HUES48 (cell line): ENCODE measurements around the gene PHLPP2.

ENCODE experiments used
- H3K27ac ChIP-seq: one replicate; pipeline ENCODE4 v1.7.0; 2013; ENCODE audit warnings: low read depth, low read length, inconsistent platforms
- H3K27me3 ChIP-seq: 2 replicates; pipeline ENCODE4 v1.6.1; 2013; ENCODE audit warnings: mild to moderate bottlenecking, low read length; ENCODE audit not compliant: control insufficient read depth, insufficient read depth
- H3K36me3 ChIP-seq: 2 replicates; pipeline ENCODE4 v1.6.1; 2013; ENCODE audit warnings: low read length; ENCODE audit not compliant: control insufficient read depth, insufficient read depth
- H3K4me1 ChIP-seq: 2 replicates; pipeline ENCODE4 v1.6.1; 2013; ENCODE audit warnings: mild to moderate bottlenecking, low read length; ENCODE audit not compliant: control insufficient read depth, insufficient read depth
- H3K4me3 ChIP-seq: 2 replicates; pipeline ENCODE4 v1.5.1; 2013; ENCODE audit warnings: mild to moderate bottlenecking, low read depth, low read length
- H3K9ac ChIP-seq: 2 replicates; pipeline ENCODE4 v1.6.1; 2013; ENCODE audit warnings: mild to moderate bottlenecking, low read depth, low read length, moderate library complexity
- H3K9me3 ChIP-seq: 2 replicates; pipeline ENCODE4 v1.6.1; 2013; ENCODE audit warnings: low read length; ENCODE audit not compliant: control insufficient read depth, insufficient read depth

Gene PHLPP2, protein sequence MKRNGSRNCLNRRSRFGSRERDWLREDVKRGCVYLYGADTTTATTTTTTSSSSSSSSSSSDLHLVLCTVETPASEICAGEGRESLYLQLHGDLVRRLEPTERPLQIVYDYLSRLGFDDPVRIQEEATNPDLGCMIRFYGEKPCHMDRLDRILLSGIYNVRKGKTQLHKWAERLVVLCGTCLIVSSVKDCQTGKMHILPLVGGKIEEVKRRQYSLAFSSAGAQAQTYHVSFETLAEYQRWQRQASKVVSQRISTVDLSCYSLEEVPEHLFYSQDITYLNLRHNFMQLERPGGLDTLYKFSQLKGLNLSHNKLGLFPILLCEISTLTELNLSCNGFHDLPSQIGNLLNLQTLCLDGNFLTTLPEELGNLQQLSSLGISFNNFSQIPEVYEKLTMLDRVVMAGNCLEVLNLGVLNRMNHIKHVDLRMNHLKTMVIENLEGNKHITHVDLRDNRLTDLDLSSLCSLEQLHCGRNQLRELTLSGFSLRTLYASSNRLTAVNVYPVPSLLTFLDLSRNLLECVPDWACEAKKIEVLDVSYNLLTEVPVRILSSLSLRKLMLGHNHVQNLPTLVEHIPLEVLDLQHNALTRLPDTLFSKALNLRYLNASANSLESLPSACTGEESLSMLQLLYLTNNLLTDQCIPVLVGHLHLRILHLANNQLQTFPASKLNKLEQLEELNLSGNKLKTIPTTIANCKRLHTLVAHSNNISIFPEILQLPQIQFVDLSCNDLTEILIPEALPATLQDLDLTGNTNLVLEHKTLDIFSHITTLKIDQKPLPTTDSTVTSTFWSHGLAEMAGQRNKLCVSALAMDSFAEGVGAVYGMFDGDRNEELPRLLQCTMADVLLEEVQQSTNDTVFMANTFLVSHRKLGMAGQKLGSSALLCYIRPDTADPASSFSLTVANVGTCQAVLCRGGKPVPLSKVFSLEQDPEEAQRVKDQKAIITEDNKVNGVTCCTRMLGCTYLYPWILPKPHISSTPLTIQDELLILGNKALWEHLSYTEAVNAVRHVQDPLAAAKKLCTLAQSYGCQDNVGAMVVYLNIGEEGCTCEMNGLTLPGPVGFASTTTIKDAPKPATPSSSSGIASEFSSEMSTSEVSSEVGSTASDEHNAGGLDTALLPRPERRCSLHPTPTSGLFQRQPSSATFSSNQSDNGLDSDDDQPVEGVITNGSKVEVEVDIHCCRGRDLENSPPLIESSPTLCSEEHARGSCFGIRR (N-terminal part only)

DNA sequence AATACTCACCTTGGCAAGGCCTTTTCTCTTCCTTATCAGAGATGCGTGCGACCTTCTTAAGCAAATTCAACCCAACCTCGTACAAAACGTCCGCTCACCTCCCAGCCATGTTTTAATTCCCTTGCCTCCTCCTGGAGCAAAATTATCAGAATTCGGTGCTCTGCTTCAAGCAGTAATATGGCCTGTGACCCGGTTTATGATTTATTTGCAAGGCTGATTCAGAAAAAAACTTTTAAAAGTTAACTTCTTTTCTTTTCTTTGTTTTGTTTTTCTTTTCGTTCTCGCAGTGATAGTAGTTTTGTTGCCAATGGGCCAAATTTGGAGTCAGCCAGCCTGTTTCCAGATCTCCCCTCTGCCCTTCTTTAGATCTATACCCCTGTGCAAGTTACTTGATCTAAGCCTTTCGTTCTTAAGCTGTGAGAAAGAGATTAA lies at the start of gene PHLPP2:
Gene PHLPP2, minus strand, starts transcription at position 382 of the 432 bp plus-strand sequence. CDS start 9,906 bp downstream, outside the sequence.
- peak within 1 kb of the TSS; percentile 91 for H3K4me3 ChIP-seq
- 0 out of 2 replicates have a peak, but pooled peaks cover 3% of the 10 kb centered on the region for H3K27me3 ChIP-seq
- H3K36me3 ChIP-seq: no peaks in the 10 kb centered on the region
- peak within 1 kb of the TSS; percentile 77 for H3K27ac ChIP-seq
- H3K9me3 ChIP-seq: no peaks in the 10 kb centered on the region
- H3K9ac ChIP-seq: peak within 1 kb of the TSS; percentile 81; the same call in 1 of the 2 replicates
- H3K4me1 ChIP-seq: peaks cover 9% of the 10 kb centered on the region

DNA sequence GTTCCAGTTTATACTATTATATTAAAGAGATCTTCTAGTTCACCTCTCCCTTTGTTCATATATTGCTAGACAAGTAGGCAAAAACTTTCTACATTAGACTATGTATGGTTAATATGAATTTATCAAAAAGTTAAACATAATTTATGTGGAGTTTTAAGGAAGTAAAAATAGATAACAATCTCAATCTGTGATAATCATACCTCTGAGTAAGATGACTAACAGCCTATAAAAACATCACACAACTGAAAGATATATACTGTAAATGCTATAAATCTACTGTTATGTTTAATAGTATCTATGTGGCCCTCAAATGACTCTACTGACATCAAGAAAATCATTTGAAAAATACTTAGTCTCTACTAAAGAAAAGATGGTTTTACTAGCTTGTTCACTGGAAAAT lies 47.1 kb upstream of the PHLPP2 start:
- no peaks in the 10 kb centered on the region for H3K4me1 ChIP-seq
- H3K27ac ChIP-seq: no peak overlapping the region
- no peak overlapping the region for H3K9ac ChIP-seq
- H3K9me3 ChIP-seq: no peaks in the 10 kb centered on the region
- no peaks in the 10 kb centered on the region for H3K27me3 ChIP-seq
- H3K4me3 ChIP-seq: no peak overlapping the region
- H3K36me3 ChIP-seq: peaks cover 66% of the 10 kb centered on the region

DNA sequence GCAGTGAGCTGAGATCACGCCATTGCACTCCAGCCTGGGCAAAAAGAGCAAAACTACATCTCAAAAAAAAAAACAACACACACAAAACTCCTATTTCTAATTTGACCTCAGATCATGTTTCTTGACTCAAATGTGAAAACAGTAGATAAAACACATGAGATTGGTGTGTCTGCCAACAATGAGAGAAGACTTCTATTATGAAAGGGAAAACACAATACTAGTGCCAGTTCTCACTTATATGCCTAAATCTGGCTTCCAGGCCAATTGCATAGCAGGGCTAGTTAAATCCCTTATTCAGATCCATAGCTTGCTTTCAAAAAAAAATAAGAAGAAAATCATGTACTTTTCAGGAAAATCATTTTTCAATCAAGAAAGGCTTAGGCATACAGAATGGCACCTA lies 44.7 kb upstream of the PHLPP2 start:
- Histone ChIP-seq H3K36me3 (peaks cover 69% of the 10 kb centered on the region), H3K4me1 (no peaks in the 10 kb centered on the region), H3K27ac (no peak overlapping the region), H3K4me3 (no peak overlapping the region), H3K27me3 (no peaks in the 10 kb centered on the region), H3K9me3 (no peaks in the 10 kb centered on the region), H3K9ac (no peak overlapping the region)

DNA sequence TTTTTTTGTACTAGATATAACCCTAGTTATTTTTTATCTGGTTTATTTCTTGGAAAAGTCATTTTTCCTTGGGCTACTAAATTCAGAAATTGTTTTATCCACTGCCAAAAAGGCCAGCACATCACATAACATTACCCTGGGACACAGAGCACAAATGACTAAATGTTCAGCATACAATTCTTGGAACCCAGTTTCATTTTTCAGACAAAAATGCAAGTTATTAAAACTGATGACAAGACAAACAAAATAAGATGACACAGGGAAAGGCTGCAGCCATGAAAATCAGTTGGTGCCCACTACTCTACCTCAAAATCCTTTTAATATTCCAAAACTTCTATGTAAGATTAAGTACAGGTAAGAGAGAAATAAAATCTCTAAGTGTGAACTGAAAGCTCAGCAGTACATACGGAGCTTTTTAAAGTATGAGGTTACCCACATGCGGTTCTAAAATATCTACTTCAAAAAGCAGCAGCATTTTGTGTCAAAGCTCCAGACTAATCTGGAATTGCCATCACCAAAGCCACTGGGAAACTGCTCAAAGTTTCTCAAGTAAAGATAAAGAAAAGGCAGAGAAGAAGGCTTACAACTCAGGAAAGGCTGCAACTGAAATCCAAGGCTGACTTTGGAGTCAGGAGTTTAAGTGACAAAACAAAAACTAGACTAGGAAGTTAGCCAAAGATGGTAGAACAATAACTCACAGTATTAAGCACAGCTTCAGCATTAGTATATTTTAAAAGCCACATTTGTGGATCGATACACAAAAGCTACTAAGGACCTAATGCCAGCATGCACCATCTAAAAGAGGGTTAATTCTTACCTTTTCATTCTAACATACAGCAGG lies 42.8 kb upstream of the PHLPP2 start:
- Histone ChIP-seq H3K36me3 (peaks cover 70% of the 10 kb centered on the region), H3K9ac (no peak overlapping the region), H3K27me3 (no peaks in the 10 kb centered on the region), H3K27ac (no peak overlapping the region), H3K4me1 (no peaks in the 10 kb centered on the region), H3K9me3 (no peaks in the 10 kb centered on the region), H3K4me3 (no peak overlapping the region)

DNA sequence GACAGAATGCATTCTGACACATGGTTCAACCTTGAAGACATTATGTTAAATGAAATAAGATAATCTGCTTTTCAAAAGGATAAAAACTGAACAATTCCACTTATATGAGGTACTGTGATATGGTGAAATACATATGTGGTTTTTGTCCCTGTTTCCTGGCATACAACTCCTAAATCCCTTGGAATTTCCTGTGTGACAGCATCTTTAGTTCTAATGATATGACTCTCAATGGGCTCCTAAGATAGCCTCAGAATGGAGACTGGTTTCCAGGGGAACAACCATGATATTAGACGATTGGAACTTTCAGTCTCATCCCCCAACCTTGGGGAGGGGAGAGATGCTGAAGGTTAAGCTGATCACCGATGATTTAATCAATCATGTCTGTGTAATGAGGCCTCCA lies 37.7 kb upstream of the PHLPP2 start:
- no peaks in the 10 kb centered on the region for H3K9me3 ChIP-seq
- H3K36me3 ChIP-seq: peaks cover 71% of the 10 kb centered on the region
- no peaks in the 10 kb centered on the region for H3K4me1 ChIP-seq
- no peak overlapping the region for H3K27ac ChIP-seq
- no peaks in the 10 kb centered on the region for H3K27me3 ChIP-seq
- no peak overlapping the region for H3K4me3 ChIP-seq
- H3K9ac ChIP-seq: no peak overlapping the region

DNA sequence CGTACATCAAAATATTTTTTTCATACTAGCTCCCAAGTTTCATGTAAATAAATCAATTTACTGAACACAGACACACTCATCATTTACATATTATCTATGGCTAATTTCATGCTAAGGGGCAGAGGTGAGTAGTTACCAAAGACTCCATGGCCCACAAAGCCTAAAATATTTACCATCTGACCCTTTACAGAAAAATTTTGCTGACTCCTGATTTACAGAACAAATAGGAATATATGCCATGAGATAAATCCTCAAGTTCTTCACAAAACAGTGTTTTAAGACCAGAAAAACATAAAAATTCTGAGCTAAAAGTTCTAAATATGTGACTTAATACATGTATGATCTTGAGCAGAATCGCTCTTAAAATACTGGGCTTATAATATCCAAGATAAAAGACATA lies 36.6 kb upstream of the PHLPP2 start:
- H3K9me3 ChIP-seq: no peaks in the 10 kb centered on the region
- no peak overlapping the region for H3K4me3 ChIP-seq
- no peaks in the 10 kb centered on the region for H3K4me1 ChIP-seq
- H3K9ac ChIP-seq: no peak overlapping the region
- peaks cover 79% of the 10 kb centered on the region for H3K36me3 ChIP-seq
- H3K27me3 ChIP-seq: no peaks in the 10 kb centered on the region
- no peak overlapping the region for H3K27ac ChIP-seq

DNA sequence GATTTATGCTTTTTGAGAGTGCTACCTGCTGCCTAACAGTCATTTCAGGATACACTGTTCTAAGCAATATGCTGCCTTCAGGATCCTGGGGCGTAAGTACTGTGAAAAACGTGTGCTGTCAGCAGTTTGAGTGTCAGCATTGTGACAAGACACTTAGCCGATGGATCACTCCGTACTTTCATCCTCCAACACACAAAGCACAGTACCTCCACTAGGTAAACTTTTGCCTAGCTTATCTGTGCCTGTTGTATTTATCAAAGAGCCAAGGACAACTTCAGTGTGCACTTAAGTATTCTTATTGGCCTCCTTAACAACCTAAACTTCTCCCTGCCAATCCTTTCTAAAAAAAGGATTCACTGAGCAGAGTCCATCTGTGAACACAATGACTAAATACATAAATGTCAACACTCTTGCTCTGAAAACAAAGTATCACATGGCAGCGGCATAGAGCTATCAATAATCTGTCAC lies 33.8 kb upstream of the PHLPP2 start:
- no peaks in the 10 kb centered on the region for H3K27me3 ChIP-seq
- H3K4me1 ChIP-seq: no peaks in the 10 kb centered on the region
- H3K36me3 ChIP-seq: peaks cover 85% of the 10 kb centered on the region
- no peak overlapping the region for H3K27ac ChIP-seq
- H3K4me3 ChIP-seq: no peak overlapping the region
- no peaks in the 10 kb centered on the region for H3K9me3 ChIP-seq
- no peak overlapping the region for H3K9ac ChIP-seq

DNA sequence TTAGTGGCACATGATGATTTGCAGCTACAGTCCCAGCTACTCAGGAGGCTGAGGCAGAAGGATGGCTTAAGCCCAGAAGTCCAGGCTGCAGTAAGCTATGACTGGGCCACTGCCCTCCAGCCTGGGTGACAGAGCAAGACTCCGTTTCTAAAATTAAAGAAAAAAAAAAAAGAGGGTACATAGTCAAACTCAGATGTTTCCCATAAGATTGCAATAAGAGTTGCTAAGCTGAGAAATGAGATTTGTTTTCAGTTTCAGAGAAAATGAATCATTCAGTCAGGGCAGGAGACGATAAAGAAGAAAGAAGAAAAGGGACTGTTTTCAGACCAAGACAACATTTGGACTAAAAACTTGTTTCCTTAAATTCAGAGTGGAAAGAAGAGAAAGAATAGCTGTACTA lies 30.2 kb upstream of the PHLPP2 start:
- H3K9ac ChIP-seq: no peak overlapping the region
- peaks cover 78% of the 10 kb centered on the region for H3K36me3 ChIP-seq

DNA sequence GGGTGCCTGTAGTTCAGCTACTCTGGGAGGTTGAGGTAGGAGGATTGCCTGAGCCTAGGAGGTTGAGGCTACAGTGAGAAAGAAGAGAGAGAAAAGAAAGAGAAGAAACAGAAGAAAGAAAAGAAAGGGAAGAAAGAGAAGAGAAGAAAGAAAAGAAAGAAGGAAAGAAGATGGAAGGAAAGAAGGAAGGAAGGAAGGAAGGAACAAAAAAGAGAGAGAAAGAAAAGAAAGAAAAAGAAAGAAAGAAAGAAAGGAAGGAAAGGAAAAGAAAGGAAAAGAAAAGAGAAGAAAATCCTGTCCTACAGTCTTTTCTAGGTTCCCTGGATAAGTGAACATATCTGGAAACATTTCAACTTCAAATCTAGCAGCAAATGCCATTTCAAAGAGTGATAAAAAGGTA lies 29.6 kb upstream of the PHLPP2 start:
- Histone ChIP-seq H3K27me3 (no peaks in the 10 kb centered on the region), H3K36me3 (peaks cover 83% of the 10 kb centered on the region), H3K9me3 (no peaks in the 10 kb centered on the region), H3K9ac (no peak overlapping the region), H3K27ac (no peak overlapping the region), H3K4me1 (no peaks in the 10 kb centered on the region), H3K4me3 (no peak overlapping the region)

More for the DNA sequence above, 30.2 kb upstream of the PHLPP2 start:
- no peaks in the 10 kb centered on the region for H3K4me1 ChIP-seq
- H3K27me3 ChIP-seq: no peaks in the 10 kb centered on the region
- no peak overlapping the region for H3K27ac ChIP-seq
- no peaks in the 10 kb centered on the region for H3K9me3 ChIP-seq
- H3K4me3 ChIP-seq: no peak overlapping the region

DNA sequence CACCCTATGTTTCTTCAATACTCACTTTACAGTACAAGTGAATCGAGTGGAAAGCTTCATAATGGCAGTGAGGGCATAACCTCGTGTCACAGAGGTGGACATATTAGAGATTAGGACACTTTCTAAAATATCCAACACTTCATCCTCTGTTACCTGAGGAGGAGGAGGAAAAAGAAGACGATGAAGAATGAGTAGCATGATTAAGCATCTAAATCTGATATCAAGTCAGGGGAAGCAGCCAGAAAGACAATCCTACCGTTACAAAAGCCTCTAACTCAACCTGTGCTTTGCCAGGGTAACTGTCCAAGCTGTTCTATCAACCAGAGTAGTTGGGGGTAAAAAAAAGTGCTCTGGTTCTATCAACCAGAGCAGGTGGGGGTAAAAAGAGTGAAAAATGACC lies 23.7 kb upstream of the PHLPP2 start:
- Histone ChIP-seq H3K4me3 (no peak overlapping the region), H3K4me1 (no peaks in the 10 kb centered on the region), H3K9ac (no peak overlapping the region), H3K27ac (no peak overlapping the region), H3K27me3 (no peaks in the 10 kb centered on the region), H3K36me3 (peaks cover 83% of the 10 kb centered on the region), H3K9me3 (no peaks in the 10 kb centered on the region)
